Body of pancreas (tissue), 4 donors: ENCODE data around the gene LMNA. TPM values are rescaled to one million over a fixed set of nuclear protein-coding genes. Genes with fewer than 3 reads are reported as not detected.

Experiments
- ATAC-seq: fragments of 150-250 bp; one replicate; pipeline ENCODE4 v1.9.1; 2016
- DNase-seq, 4 donors: peaks; one replicate each; pipeline ENCODE4 v3.0.0-alpha.2; 2019
- H3K27ac ChIP-seq, 4 donors: fragments of 200-600 bp; sonication (generic); 1 replicate in 3 of 4; 2 replicates in 1 of 4; pipeline versions ENCODE4 v1.5.1 to v1.6.1; 2016 to 2019; ENCODE audit warnings: mild to moderate bottlenecking in 1 of 4, mixed read lengths in 1 of 4, moderate library complexity in 1 of 4
- H3K27me3 ChIP-seq, 2 donors: fragments of 200-600 bp; sonication (generic); one replicate each; pipeline ENCODE4 v1.6.0; 2016; ENCODE audit warnings: mild to moderate bottlenecking in 1 of 2
- H3K36me3 ChIP-seq, 2 donors: fragments of 200-600 bp; sonication (generic); replicated peaks in 1 of 2; 2 replicates each; pipeline ENCODE4 v1.5.1; 2016; ENCODE audit warnings: low read depth in 2 of 2; ENCODE audit not compliant: insufficient read depth in 1 of 2
- H3K4me1 ChIP-seq: fragments of 200-600 bp; sonication (generic); one replicate; pipeline ENCODE4 v1.6.0; 2016
- H3K4me3 ChIP-seq, 2 donors: fragments of 200-600 bp; sonication (generic); 1 replicate in 1 of 2; 2 replicates in 1 of 2; pipeline ENCODE4 v1.5.1; 2016 to 2019
- H3K9me3 ChIP-seq, 3 donors: fragments of 200-600 bp; sonication (generic); 1 replicate in 2 of 3; 2 replicates in 1 of 3; pipeline ENCODE4 v1.5.1; 2016
- POLR2A ChIP-seq, 3 donors: fragments of 450-650 bp; IDR thresholded peaks; one replicate each; pipeline ENCODE4 v1.6.1; 2016; ENCODE audit warnings: antibody characterized with exemption in 3 of 3, mild to moderate bottlenecking in 2 of 3
- WGBS, 2 donors: methylation state at CpG; one replicate each; pipeline ENCODE4 v1.1.5; 2017; 5-methylcytosine and 5-hydroxymethylcytosine counted together
- intact Hi-C: fragments of 100-400 bp; cut with DNase I; formaldehyde crosslinking; loops from one replicate; pipeline ENCODE4 v1.15.1; 2023
- total RNA-seq, 2 donors: library from RNA; depleted of rRNA; stranded (reverse); fragments of >200 nt; gene quantifications; one replicate each; pipeline ENCODE4 v1.1.0, GENCODE V29; 2016
- TF ChIP-seq, protein P1 (sequence below), 7 experiments: fragments of 450-650 bp in 4 of 7; fragments of 200-600 bp in 3 of 7; sonication (generic) in 3 of 7; IDR thresholded peaks; one replicate each; pipeline ENCODE4 v1.5.1; 2016 to 2019; ENCODE audit warnings: antibody characterized with exemption in 7 of 7

LMNA gene
- total RNA-seq, 2 donors from 2014 or later = 152 to 186 TPM

GRCh38 chr1:156150333-156151011 is 36.0 kb downstream of the LMNA start:
- no peak overlapping the region for H3K4me3 ChIP-seq
- no peaks in the 10 kb centered on the region for H3K27me3 ChIP-seq
- 38 to 50% methylated on average over 9 to 10 of the region's 10 CpGs for WGBS, 2 donors
- no peak overlapping the region for H3K27ac ChIP-seq
- no peaks in the 10 kb centered on the region for H3K9me3 ChIP-seq
- intact Hi-C loops = no loop called here
- TF ChIP-seq POLR2A (IDR thresholded peaks at IDR 0.05) = no peak
- TF ChIP-seq, protein P1, sequence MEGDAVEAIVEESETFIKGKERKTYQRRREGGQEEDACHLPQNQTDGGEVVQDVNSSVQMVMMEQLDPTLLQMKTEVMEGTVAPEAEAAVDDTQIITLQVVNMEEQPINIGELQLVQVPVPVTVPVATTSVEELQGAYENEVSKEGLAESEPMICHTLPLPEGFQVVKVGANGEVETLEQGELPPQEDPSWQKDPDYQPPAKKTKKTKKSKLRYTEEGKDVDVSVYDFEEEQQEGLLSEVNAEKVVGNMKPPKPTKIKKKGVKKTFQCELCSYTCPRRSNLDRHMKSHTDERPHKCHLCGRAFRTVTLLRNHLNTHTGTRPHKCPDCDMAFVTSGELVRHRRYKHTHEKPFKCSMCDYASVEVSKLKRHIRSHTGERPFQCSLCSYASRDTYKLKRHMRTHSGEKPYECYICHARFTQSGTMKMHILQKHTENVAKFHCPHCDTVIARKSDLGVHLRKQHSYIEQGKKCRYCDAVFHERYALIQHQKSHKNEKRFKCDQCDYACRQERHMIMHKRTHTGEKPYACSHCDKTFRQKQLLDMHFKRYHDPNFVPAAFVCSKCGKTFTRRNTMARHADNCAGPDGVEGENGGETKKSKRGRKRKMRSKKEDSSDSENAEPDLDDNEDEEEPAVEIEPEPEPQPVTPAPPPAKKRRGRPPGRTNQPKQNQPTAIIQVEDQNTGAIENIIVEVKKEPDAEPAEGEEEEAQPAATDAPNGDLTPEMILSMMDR (IDR thresholded peaks at IDR 0.05) = no peak
- H3K36me3 ChIP-seq = no peaks in the 10 kb centered on the region
- peaks cover 11% of the 10 kb centered on the region for H3K4me1 ChIP-seq
- DNase-seq (no peak), ATAC-seq (no peak)

DNA sequence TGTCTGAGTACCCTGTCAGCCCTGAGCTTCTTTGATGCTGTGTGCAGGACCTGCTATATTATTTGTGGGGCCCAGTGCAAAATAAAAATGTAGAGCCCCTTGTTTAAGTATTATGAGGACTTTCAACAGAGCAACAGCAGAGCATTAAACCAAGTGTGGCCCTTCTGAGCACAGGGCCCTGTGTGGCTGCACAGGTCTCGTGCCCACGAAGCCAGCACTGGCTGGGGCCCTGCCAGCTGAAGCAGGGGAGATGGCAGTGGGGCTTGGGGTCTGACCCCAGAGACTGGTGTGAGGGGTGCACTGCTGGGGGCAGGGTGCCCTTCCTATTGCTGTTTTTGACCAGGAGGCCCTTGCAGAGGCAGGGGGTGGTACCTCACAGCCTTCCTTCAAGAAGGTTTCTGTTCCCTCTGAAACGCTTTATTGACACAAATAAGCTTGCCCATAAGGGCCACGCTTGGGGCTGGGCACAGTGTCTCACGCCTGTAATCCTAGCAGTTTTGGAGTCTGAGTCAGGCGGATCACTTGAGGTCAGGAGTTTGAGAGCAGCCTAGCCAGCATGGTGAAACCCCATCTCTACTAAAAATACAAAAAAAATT is 36.7 kb downstream of the LMNA start:
- no peak overlapping the region for H3K27ac ChIP-seq
- ATAC-seq (no peak), DNase-seq (peak in 1 of 4 donors; percentile 32)
- WGBS, 2 donors = 59 to 67% methylated on average over 5 to 6 of the region's 6 CpGs
- no peaks in the 10 kb centered on the region for H3K36me3 ChIP-seq
- no peaks in the 10 kb centered on the region for H3K9me3 ChIP-seq
- TF ChIP-seq POLR2A (IDR thresholded peaks at IDR 0.05) = no peak
- TF ChIP-seq, protein P1 (IDR thresholded peaks at IDR 0.05) = no peak
- H3K4me3 ChIP-seq = no peak overlapping the region
- intact Hi-C loops = no loop called here
- H3K4me1 ChIP-seq = peaks cover 11% of the 10 kb centered on the region
- H3K27me3 ChIP-seq = no peaks in the 10 kb centered on the region

DNA sequence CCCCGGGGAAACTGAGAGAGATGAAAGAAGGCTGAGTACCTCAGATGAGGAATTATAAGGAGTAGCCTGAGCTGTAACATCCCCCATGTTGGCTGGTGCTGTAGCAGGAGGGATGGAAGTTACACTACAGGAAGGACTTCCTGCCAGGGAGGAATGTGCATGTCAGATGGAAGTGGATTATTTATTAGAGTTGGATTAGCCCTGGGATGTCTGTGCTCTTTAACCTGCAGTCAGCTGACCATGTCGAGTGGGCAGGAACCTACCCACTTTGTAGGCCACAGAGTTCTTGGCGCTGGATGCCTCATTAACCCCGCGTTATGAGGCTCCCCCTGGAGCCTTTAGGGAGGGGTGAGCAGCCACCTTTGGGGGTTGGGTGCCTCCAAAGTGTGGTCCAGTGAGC is 38.1 kb downstream of the LMNA start:
- WGBS, 2 donors = 54 to 68% methylated on average over 5 of the region's 5 CpGs
- H3K27ac ChIP-seq = no peak overlapping the region
- H3K4me3 ChIP-seq = no peak overlapping the region
- no peaks in the 10 kb centered on the region for H3K36me3 ChIP-seq
- H3K27me3 ChIP-seq = no peaks in the 10 kb centered on the region
- no peak for TF ChIP-seq POLR2A (IDR thresholded peaks at IDR 0.05)
- TF ChIP-seq, protein P1 (IDR thresholded peaks at IDR 0.05) = no peak
- peaks cover 11% of the 10 kb centered on the region for H3K4me1 ChIP-seq
- ATAC-seq (no peak), DNase-seq (no peak)
- intact Hi-C loops = no loop called here
- H3K9me3 ChIP-seq = no peaks in the 10 kb centered on the region

GRCh38 chr1:156153362-156153761 is 38.9 kb downstream of the LMNA start, which contains the start of gene SEMA4A:
TSS of gene SEMA4A (plus strand) at chr1:156153585. CDS start at chr1:156154579, 994 bp downstream.
- TF ChIP-seq POLR2A (IDR thresholded peaks at IDR 0.05) = peak in 1 of 3 donors; percentile 36
- TF ChIP-seq, protein P1 (IDR thresholded peaks at IDR 0.05) = no peak
- no peaks in the 10 kb centered on the region for H3K9me3 ChIP-seq
- ATAC-seq (peak; percentile 73), DNase-seq (peak; percentile 57 to 77 (median 71))
- intact Hi-C loops = no loop called here
- no peaks in the 10 kb centered on the region for H3K27me3 ChIP-seq
- peak within 1 kb of the TSS in 2 of 4 donors; percentile 31 to 40 for H3K27ac ChIP-seq
- H3K4me1 ChIP-seq = peaks cover 11% of the 10 kb centered on the region
- no peak within 1 kb of the TSS for H3K4me3 ChIP-seq
- no peaks in the 10 kb centered on the region for H3K36me3 ChIP-seq
- 28 to 52% methylated on average over 10 of the region's 10 CpGs for WGBS, 2 donors
